GM12878 (cell line): ENCODE measurements around the gene AP1AR. TPM values are rescaled to one million over a fixed set of nuclear protein-coding genes. Genes with fewer than 3 reads are reported as not detected.

Source experiments
- MEF2A ChIP-seq: IDR thresholded peaks from 2 replicates; pipeline ENCODE4 v1.6.1; 2011; ENCODE audit warnings: low read depth, mild to moderate bottlenecking, low read length, moderate library complexity; ENCODE audit not compliant: insufficient read depth
- MTA2 ChIP-seq: fragments of 450-650 bp; IDR thresholded peaks from 2 replicates; pipeline ENCODE4 v1.6.1; 2016; ENCODE audit warnings: low read depth, mild to moderate bottlenecking, moderate library complexity
- MTA3 ChIP-seq: IDR thresholded peaks from 2 replicates; pipeline ENCODE4 v1.6.1; 2012; ENCODE audit warnings: low read length, inconsistent platforms, borderline replicate concordance
- SMARCA5 ChIP-seq: fragments of 450-650 bp; IDR thresholded peaks from 2 replicates; pipeline ENCODE4 v1.6.1; 2017; ENCODE audit warnings: mild to moderate bottlenecking
- polyA plus RNA-seq, 11 experiments: library from polyadenylated mRNA; depleted of rRNA in 4 of 11; unstranded in 6 of 11; stranded (reverse) in 5 of 11; fragments of >200 nt; fragmentation: Nextera tagmentation in 4 of 11; fragmentation: Illumina TruSeq in 1 of 11; extraction: Ambion mirVana in 4 of 11; extraction: Trizol in 1 of 11; gene quantifications; 1 replicate in 1 of 11; 2 replicates in 10 of 11; pipeline versions ENCODE4 v1.2.1 to v1.2.3, GENCODE V29; 2011 to 2016; ENCODE audit warnings: inconsistent platforms in 2 of 11, missing spikeins in 2 of 11, low read depth in 1 of 11
- total RNA-seq, 4 experiments: library from RNA; depleted of rRNA in 3 of 4; stranded (reverse); fragments of >200 nt in 3 of 4; fragmentation: Illumina TruSeq in 1 of 4; extraction: Trizol in 1 of 4; gene quantifications; 2 replicates each; pipeline versions ENCODE4 v1.2.1 to v1.2.3, GENCODE V29; 2013 to 2021
- TF ChIP-seq, protein P1 (sequence below): IDR thresholded peaks from 2 replicates; pipeline ENCODE4 v1.6.1; 2012; ENCODE audit warnings: mild to moderate bottlenecking, low read depth, low read length
- TF ChIP-seq, protein P2 (sequence below): fragments of 450-650 bp; IDR thresholded peaks from 2 replicates; pipeline ENCODE4 v1.6.1; 2016; ENCODE audit warnings: mild to moderate bottlenecking

Gene AP1AR
- total and polyA plus RNA-seq, 10 of the 15 experiments (the other 5 are each of a cell fraction or from before 2014, with no cell fraction given) = 5.6 to 29.1 (median 16.3) TPM

DNA sequence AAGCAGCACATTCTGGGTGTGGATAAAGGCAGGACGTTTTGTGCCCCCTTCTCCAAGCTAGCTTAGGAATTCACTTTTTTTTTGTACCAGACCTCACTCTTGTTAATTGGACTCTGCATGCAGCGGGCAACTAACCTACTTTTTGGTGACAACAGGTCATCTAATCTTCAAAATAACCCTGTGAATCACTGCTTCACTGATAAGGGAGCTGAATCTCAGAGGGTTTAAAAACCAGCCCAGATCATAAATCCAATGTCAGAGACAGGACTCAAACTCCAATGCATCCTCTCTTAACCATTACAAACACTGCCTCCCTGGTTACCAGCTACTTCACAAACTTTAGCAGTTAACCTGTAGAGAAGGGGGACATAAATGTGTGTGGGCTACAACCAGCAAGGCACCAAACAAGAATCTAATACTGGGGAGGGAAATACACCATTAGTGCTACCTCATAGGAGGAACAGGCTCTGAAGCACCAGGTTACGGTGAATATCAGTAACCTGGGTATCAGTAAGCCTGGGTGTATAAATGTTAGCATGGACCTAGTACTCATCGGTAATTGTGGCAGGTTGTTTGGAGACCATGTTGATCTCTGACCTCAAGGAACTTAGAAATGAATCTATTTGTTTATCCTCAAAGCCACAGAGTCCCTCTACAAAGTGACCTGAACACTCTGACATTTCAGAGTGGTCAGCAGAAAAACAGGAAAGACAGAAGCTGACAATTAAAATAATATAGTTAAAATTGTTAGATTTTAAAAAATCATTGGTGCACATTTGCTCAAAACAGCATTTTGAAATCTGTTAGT is 51.5 kb downstream of the AP1AR start (continued):
- TF ChIP-seq, protein P1, sequence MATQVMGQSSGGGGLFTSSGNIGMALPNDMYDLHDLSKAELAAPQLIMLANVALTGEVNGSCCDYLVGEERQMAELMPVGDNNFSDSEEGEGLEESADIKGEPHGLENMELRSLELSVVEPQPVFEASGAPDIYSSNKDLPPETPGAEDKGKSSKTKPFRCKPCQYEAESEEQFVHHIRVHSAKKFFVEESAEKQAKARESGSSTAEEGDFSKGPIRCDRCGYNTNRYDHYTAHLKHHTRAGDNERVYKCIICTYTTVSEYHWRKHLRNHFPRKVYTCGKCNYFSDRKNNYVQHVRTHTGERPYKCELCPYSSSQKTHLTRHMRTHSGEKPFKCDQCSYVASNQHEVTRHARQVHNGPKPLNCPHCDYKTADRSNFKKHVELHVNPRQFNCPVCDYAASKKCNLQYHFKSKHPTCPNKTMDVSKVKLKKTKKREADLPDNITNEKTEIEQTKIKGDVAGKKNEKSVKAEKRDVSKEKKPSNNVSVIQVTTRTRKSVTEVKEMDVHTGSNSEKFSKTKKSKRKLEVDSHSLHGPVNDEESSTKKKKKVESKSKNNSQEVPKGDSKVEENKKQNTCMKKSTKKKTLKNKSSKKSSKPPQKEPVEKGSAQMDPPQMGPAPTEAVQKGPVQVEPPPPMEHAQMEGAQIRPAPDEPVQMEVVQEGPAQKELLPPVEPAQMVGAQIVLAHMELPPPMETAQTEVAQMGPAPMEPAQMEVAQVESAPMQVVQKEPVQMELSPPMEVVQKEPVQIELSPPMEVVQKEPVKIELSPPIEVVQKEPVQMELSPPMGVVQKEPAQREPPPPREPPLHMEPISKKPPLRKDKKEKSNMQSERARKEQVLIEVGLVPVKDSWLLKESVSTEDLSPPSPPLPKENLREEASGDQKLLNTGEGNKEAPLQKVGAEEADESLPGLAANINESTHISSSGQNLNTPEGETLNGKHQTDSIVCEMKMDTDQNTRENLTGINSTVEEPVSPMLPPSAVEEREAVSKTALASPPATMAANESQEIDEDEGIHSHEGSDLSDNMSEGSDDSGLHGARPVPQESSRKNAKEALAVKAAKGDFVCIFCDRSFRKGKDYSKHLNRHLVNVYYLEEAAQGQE = no peak
- TF ChIP-seq, protein P2, sequence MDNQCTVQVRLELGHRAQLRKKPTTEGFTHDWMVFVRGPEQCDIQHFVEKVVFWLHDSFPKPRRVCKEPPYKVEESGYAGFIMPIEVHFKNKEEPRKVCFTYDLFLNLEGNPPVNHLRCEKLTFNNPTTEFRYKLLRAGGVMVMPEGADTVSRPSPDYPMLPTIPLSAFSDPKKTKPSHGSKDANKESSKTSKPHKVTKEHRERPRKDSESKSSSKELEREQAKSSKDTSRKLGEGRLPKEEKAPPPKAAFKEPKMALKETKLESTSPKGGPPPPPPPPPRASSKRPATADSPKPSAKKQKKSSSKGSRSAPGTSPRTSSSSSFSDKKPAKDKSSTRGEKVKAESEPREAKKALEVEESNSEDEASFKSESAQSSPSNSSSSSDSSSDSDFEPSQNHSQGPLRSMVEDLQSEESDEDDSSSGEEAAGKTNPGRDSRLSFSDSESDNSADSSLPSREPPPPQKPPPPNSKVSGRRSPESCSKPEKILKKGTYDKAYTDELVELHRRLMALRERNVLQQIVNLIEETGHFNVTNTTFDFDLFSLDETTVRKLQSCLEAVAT = 0 out of 2 replicates have a peak, but pooled peaks have one; percentile 64
- TF ChIP-seq SMARCA5 = no peak
- no peak for TF ChIP-seq MTA3
- no peak for TF ChIP-seq MTA2
- no peak for TF ChIP-seq MEF2A
